HepG2 (cell line): ENCODE measurements around the gene PSMB1. TPM values are rescaled to one million over a fixed set of nuclear protein-coding genes. Genes with fewer than 3 reads are reported as not detected.
A peak's percentile ranks its signal among the peaks of the same experiment; 100 is the strongest.

Experiments
- EHMT2 ChIP-seq: fragments of 200-600 bp; sonication (generic); IDR thresholded peaks from 2 replicates; pipeline ENCODE4 v1.7.0; 2017; ENCODE audit warnings: antibody characterized with exemption, low read depth, low read length, borderline replicate concordance
- MXD1 ChIP-seq: sonication (generic); formaldehyde crosslinking; IDR thresholded peaks from 2 replicates; pipeline ENCODE4 v1.4.0; 2020; ENCODE audit warnings: mild to moderate bottlenecking, missing genetic modification reagents
- NAIF1 ChIP-seq: sonication (generic); formaldehyde crosslinking; IDR thresholded peaks from 2 replicates; pipeline ENCODE4 v1.5.0; 2020; ENCODE audit warnings: mild to moderate bottlenecking, missing genetic modification reagents, borderline replicate concordance
- NFE2 ChIP-seq: sonication (generic); formaldehyde crosslinking; IDR thresholded peaks from 2 replicates; pipeline ENCODE4 v1.4.0; 2020; ENCODE audit warnings: missing genetic modification reagents
- NFYB ChIP-seq: sonication (generic); formaldehyde crosslinking; IDR thresholded peaks from 2 replicates; pipeline ENCODE4 v1.4.0; 2020; ENCODE audit warnings: missing genetic modification reagents
- PCBP2 ChIP-seq: fragments of 200-400 bp; formaldehyde crosslinking; optimal IDR thresholded peaks from 2 replicates; pipeline ENCODE3; 2018; ENCODE audit warnings: low read length, low read depth; ENCODE audit not compliant: poor library complexity, severe bottlenecking
- TMF1 ChIP-seq: sonication (generic); formaldehyde crosslinking; IDR thresholded peaks from 2 replicates; pipeline ENCODE4 v1.8.1; 2022; ENCODE audit warnings: low read depth, missing genetic modification reagents
- XRCC5 ChIP-seq: fragments of 200-400 bp; formaldehyde crosslinking; optimal IDR thresholded peaks from 2 replicates; pipeline ENCODE3; 2017; ENCODE audit warnings: mild to moderate bottlenecking, low read length
- ZBTB2 ChIP-seq: sonication (generic); formaldehyde crosslinking; IDR thresholded peaks from 2 replicates; pipeline ENCODE4 v1.8.0; 2022; ENCODE audit warnings: low read depth, missing genetic modification reagents
- ZBTB7B ChIP-seq: sonication (generic); formaldehyde crosslinking; IDR thresholded peaks from 2 replicates; pipeline ENCODE4 v1.4.0; 2020; ENCODE audit warnings: missing genetic modification reagents
- ZNF333 ChIP-seq: sonication (generic); formaldehyde crosslinking; IDR thresholded peaks from 2 replicates; pipeline ENCODE4 v1.4.0; 2020; ENCODE audit warnings: mild to moderate bottlenecking, missing genetic modification reagents, borderline replicate concordance
- ZNF552 ChIP-seq: sonication (generic); formaldehyde crosslinking; IDR thresholded peaks from 2 replicates; pipeline ENCODE4 v1.9.0; 2022; ENCODE audit warnings: missing genetic modification reagents, mild to moderate bottlenecking, borderline replicate concordance
- ZNF607 ChIP-seq: sonication (generic); formaldehyde crosslinking; IDR thresholded peaks from 2 replicates; pipeline ENCODE4 v1.5.1; 2020; ENCODE audit warnings: missing genetic modification reagents, mild to moderate bottlenecking, borderline replicate concordance
- ZNF616 ChIP-seq: sonication (generic); formaldehyde crosslinking; IDR thresholded peaks from 2 replicates; pipeline ENCODE4 v1.5.0; 2020; ENCODE audit warnings: low read depth, mild to moderate bottlenecking, missing genetic modification reagents
- ZSCAN30 ChIP-seq: sonication (generic); formaldehyde crosslinking; IDR thresholded peaks from 2 replicates; pipeline ENCODE4 v1.5.0; 2020; ENCODE audit warnings: mild to moderate bottlenecking, missing genetic modification reagents
- polyA plus RNA-seq, 8 experiments: library from polyadenylated mRNA; depleted of rRNA in 3 of 8; stranded (reverse) in 7 of 8; unstranded in 1 of 8; fragments of >200 nt; fragmentation: Illumina TruSeq in 4 of 8; extraction: Trizol in 4 of 8; gene quantifications; 2 replicates each; pipeline versions ENCODE4 v1.2.1 to v1.2.3, GENCODE V29; 2011 to 2016; ENCODE audit warnings: low read depth in 4 of 8, missing spikeins in 1 of 8, mixed read lengths in 1 of 8; ENCODE audit not compliant: insufficient read depth in 1 of 8
- total RNA-seq, 5 experiments: library from RNA; depleted of rRNA; stranded (reverse); fragments of >200 nt; fragmentation: Illumina TruSeq; extraction: Trizol; gene quantifications; 2 replicates each; pipeline ENCODE4 v1.2.3, GENCODE V29; 2016; ENCODE audit warnings: low read depth in 1 of 5
- TF ChIP-seq, protein P1 (sequence below): IDR thresholded peaks from 2 replicates; pipeline ENCODE4 v1.6.1; 2016; ENCODE audit warnings: mild to moderate bottlenecking
- TF ChIP-seq, protein P2 (sequence below): sonication (generic); formaldehyde crosslinking; IDR thresholded peaks from 2 replicates; pipeline ENCODE4 v1.8.1; 2023; ENCODE audit warnings: missing genetic modification reagents, inconsistent platforms, borderline replicate concordance
- TF ChIP-seq, protein P3 (sequence below): sonication (generic); formaldehyde crosslinking; IDR thresholded peaks from 2 replicates; pipeline ENCODE4 v1.8.0; 2022; ENCODE audit warnings: missing genetic modification reagents, mild to moderate bottlenecking, borderline replicate concordance
- TF ChIP-seq, protein P4 (sequence below): sonication (generic); formaldehyde crosslinking; conservative IDR thresholded peaks from 2 replicates; pipeline ENCODE4 v1.8.0; 2022; ENCODE audit warnings: missing genetic modification reagents
- TF ChIP-seq, protein P5 (sequence below): IDR thresholded peaks from 2 replicates; pipeline ENCODE4 v1.6.1; 2016; ENCODE audit warnings: missing genetic modification reagents, missing compliant biosample characterization

Gene PSMB1
- total and polyA plus RNA-seq, 2 of the 13 experiments (the other 11 are each of a cell fraction or from before 2014, with no cell fraction given): 528 to 592 TPM

- TF ChIP-seq, protein P1, sequence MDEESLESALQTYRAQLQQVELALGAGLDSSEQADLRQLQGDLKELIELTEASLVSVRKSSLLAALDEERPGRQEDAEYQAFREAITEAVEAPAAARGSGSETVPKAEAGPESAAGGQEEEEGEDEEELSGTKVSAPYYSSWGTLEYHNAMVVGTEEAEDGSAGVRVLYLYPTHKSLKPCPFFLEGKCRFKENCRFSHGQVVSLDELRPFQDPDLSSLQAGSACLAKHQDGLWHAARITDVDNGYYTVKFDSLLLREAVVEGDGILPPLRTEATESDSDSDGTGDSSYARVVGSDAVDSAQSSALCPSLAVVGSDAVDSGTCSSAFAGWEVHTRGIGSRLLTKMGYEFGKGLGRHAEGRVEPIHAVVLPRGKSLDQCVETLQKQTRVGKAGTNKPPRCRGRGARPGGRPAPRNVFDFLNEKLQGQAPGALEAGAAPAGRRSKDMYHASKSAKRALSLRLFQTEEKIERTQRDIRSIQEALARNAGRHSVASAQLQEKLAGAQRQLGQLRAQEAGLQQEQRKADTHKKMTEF: peak; percentile 95
- TF ChIP-seq ZBTB2 (peak; percentile 50; the same call in 1 of the 2 replicates), NFYB (CRISPR knock-in tag) (peak; percentile 88), ZNF552 (CRISPR knock-in tag) (no peak), PCBP2 (no peak), XRCC5 (no peak), ZNF607 (CRISPR knock-in tag) (peak; percentile 87; the same call in 1 of the 2 replicates), ZSCAN30 (CRISPR knock-in tag) (peak; percentile 67; the same call in 1 of the 2 replicates), NFE2 (CRISPR knock-in tag) (no peak), NAIF1 (peak; percentile 84; the same call in 1 of the 2 replicates), TMF1 (no peak), ZNF616 (CRISPR knock-in tag) (0 out of 2 replicates have a peak, but pooled peaks have one; percentile 62), MXD1 (CRISPR knock-in tag) (0 out of 2 replicates have a peak, but pooled peaks have one; percentile 47), ZNF333 (no peak), ZBTB7B (CRISPR knock-in tag) (peak; percentile 45; the same call in 1 of the 2 replicates), EHMT2 (no peak)
- TF ChIP-seq, protein P2, sequence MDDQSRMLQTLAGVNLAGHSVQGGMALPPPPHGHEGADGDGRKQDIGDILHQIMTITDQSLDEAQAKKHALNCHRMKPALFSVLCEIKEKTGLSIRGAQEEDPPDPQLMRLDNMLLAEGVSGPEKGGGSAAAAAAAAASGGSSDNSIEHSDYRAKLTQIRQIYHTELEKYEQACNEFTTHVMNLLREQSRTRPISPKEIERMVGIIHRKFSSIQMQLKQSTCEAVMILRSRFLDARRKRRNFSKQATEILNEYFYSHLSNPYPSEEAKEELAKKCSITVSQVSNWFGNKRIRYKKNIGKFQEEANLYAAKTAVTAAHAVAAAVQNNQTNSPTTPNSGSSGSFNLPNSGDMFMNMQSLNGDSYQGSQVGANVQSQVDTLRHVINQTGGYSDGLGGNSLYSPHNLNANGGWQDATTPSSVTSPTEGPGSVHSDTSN: no peak
- TF ChIP-seq, protein P3, sequence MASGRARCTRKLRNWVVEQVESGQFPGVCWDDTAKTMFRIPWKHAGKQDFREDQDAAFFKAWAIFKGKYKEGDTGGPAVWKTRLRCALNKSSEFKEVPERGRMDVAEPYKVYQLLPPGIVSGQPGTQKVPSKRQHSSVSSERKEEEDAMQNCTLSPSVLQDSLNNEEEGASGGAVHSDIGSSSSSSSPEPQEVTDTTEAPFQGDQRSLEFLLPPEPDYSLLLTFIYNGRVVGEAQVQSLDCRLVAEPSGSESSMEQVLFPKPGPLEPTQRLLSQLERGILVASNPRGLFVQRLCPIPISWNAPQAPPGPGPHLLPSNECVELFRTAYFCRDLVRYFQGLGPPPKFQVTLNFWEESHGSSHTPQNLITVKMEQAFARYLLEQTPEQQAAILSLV: peak; percentile 69; the same call in 1 of the 2 replicates
- TF ChIP-seq, protein P4, sequence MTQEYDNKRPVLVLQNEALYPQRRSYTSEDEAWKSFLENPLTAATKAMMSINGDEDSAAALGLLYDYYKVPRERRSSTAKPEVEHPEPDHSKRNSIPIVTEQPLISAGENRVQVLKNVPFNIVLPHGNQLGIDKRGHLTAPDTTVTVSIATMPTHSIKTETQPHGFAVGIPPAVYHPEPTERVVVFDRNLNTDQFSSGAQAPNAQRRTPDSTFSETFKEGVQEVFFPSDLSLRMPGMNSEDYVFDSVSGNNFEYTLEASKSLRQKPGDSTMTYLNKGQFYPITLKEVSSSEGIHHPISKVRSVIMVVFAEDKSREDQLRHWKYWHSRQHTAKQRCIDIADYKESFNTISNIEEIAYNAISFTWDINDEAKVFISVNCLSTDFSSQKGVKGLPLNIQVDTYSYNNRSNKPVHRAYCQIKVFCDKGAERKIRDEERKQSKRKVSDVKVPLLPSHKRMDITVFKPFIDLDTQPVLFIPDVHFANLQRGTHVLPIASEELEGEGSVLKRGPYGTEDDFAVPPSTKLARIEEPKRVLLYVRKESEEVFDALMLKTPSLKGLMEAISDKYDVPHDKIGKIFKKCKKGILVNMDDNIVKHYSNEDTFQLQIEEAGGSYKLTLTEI (CRISPR knock-in tag): no peak
- TF ChIP-seq, protein P5, sequence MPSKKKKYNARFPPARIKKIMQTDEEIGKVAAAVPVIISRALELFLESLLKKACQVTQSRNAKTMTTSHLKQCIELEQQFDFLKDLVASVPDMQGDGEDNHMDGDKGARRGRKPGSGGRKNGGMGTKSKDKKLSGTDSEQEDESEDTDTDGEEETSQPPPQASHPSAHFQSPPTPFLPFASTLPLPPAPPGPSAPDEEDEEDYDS (CRISPR knock-in tag): peak; percentile 77
Observed at GRCh38 chr6:170554013-170554795, 1.1 kb upstream of the PSMB1 start, which contains the start of gene TBP (continued).
